Vagina (tissue), 2 donors: ENCODE measurements around the gene ARID5B.

Source experiments
- CTCF ChIP-seq, 3 experiments: fragments of 450-650 bp in 2 of 3; fragments of 200-600 bp in 1 of 3; sonication (generic) in 1 of 3; IDR thresholded peaks; one replicate each; pipeline ENCODE4 v1.5.1; 2017 to 2019; ENCODE audit warnings: antibody characterized with exemption in 3 of 3, mild to moderate bottlenecking in 2 of 3, moderate library complexity in 2 of 3
- POLR2A ChIP-seq, 2 donors: fragments of 450-650 bp; IDR thresholded peaks; one replicate each; pipeline ENCODE4 v1.6.1; 2017; ENCODE audit warnings: antibody characterized with exemption in 2 of 2, mild to moderate bottlenecking in 2 of 2, moderate library complexity in 2 of 2

DNA sequence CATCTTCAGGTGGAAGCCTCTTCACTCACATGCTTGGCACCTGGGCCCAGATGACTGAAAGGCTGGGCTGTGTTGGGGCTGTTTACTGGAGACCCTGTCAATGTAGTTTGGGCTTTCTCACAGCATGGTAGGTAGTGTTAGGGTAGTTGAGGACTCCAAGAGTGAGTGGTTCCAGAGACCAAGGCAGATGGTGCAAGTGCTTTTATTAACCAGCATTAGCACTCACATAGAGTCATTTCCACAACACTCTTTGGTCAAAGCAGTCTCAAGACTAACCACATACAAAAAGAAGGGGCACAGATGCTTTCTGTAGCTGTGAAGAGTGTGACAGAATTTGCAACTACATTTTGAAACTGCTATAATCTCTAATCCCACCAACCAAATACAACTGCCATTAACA, 232.1 kb downstream of the ARID5B start:
- no peak for TF ChIP-seq CTCF (IDR thresholded peaks at IDR 0.05)
- TF ChIP-seq POLR2A (IDR thresholded peaks at IDR 0.05), result no peak
